Inflammatory macrophage treated with lipopolysaccharide for 4 hours (primary cell): Measurements from ENCODE around the gene BEST4.
"Not testable (repeated sequence)": the region's sequence is repeated elsewhere in the genome, so short reads cannot be mapped to it uniquely, and the experiment has no call there.

Experiments
- DNase-seq: peaks from one replicate; pipeline ENCODE4 v3.0.0-alpha.2; 2020

The BEST4 gene

GRCh38 chr1:44801491-44802305, 13.7 kb upstream of the BEST4 start:
- DNase-seq, result peak; percentile 82

- DNase-seq, result peak; percentile 99
Measured at GRCh38 chr1:44799770-44800584, 12.0 kb upstream of the BEST4 start, which contains the start of gene PLK3. Gene PLK3 (plus strand): TSS chr1:44800377. CDS start chr1:44800464, 87 bp downstream.

- DNase-seq, result no peak
Measured at GRCh38 chr1:44798481-44799365, 10.8 kb upstream of the BEST4 start.

GRCh38 chr1:44797886-44798285, 9.9 kb upstream of the BEST4 start:
- DNase-seq, result not testable (repeated sequence)

- DNase-seq, result no peak
Measured at GRCh38 chr1:44792736-44793502, 4.9 kb upstream of the BEST4 start.

- no peak for DNase-seq
Measured at GRCh38 chr1:44790968-44791801, 3.2 kb upstream of the BEST4 start.

- no peak for DNase-seq
Measured at GRCh38 chr1:44787506-44787905, 464 bp downstream of the BEST4 start.

GRCh38 chr1:44786841-44787426, 1.0 kb downstream of the BEST4 start:
- no peak for DNase-seq

GRCh38 chr1:44786138-44786840, 1.7 kb downstream of the BEST4 start:
- peak; percentile 38 for DNase-seq

- DNase-seq, result no peak
Measured at GRCh38 chr1:44785501-44786137, 2.4 kb downstream of the BEST4 start.

GRCh38 chr1:44785029-44785380, 3.0 kb downstream of the BEST4 start:
- DNase-seq, result no peak

- no peak for DNase-seq
Measured at GRCh38 chr1:44784094-44785028, 3.6 kb downstream of the BEST4 start.

- DNase-seq, result no peak
Measured at GRCh38 chr1:44783697-44784093, 4.3 kb downstream of the BEST4 start.

GRCh38 chr1:44780583-44781121, 7.3 kb downstream of the BEST4 start:
- no peak for DNase-seq

- DNase-seq, result no peak
Measured at GRCh38 chr1:44778705-44779576, 9.0 kb downstream of the BEST4 start.

GRCh38 chr1:44777969-44778635, 9.9 kb downstream of the BEST4 start:
- peak; percentile 46 for DNase-seq

GRCh38 chr1:44777547-44777946, 10.4 kb downstream of the BEST4 start:
- DNase-seq, result no peak
